GM06990 (cell line): ENCODE data around the gene STOX2.

Experiments used
- DNase-seq: peaks from one replicate; pipeline ENCODE4 v3.0.0-alpha.2; 2011; ENCODE audit not compliant: insufficient read length; ENCODE audit errors: extremely low read depth
- H3K27me3 ChIP-seq: replicated peaks from 2 replicates; pipeline ENCODE4 v1.6.0; 2011; ENCODE audit warnings: low read length; ENCODE audit not compliant: control insufficient read depth, insufficient read depth
- H3K36me3 ChIP-seq: 2 replicates; pipeline ENCODE4 v1.5.1; 2011; ENCODE audit warnings: low read length; ENCODE audit not compliant: control insufficient read depth, insufficient read depth
- H3K4me3 ChIP-seq: replicated peaks from 2 replicates; pipeline ENCODE4 v1.5.1; 2011; ENCODE audit warnings: low read depth, mild to moderate bottlenecking, control low read depth, low read length
- CTCF ChIP-seq: IDR thresholded peaks from 2 replicates; pipeline ENCODE4 v1.5.1; 2011; ENCODE audit warnings: low read length, control low read depth, mild to moderate bottlenecking, inconsistent platforms; ENCODE audit not compliant: insufficient read depth, poor library complexity, severe bottlenecking

Gene STOX2

GRCh38 chr4:183986291-183986970 is 81.3 kb downstream of the STOX2 start:
- no peak for DNase-seq
- Histone ChIP-seq H3K4me3 (no peak overlapping the region), H3K27me3 (no peaks in the 10 kb centered on the region), H3K36me3 (no peaks in the 10 kb centered on the region)
- no peak for TF ChIP-seq CTCF

- DNase-seq, result no peak
- TF ChIP-seq CTCF, result no peak
- Histone ChIP-seq H3K27me3 (no peaks in the 10 kb centered on the region), H3K36me3 (no peaks in the 10 kb centered on the region), H3K4me3 (no peak overlapping the region)
Measured at GRCh38 chr4:183986971-183987946, 82.2 kb downstream of the STOX2 start.

- Histone ChIP-seq H3K27me3 (no peaks in the 10 kb centered on the region), H3K4me3 (no peak overlapping the region), H3K36me3 (no peaks in the 10 kb centered on the region)
- no peak for TF ChIP-seq CTCF
- no peak for DNase-seq
Measured at GRCh38 chr4:183987987-183988392, 82.9 kb downstream of the STOX2 start.

GRCh38 chr4:183988874-183989273 is 83.8 kb downstream of the STOX2 start:
- Histone ChIP-seq H3K36me3 (no peaks in the 10 kb centered on the region), H3K27me3 (no peaks in the 10 kb centered on the region), H3K4me3 (no peak overlapping the region)
- TF ChIP-seq CTCF, result no peak
- no peak for DNase-seq

- Histone ChIP-seq H3K4me3 (no peak overlapping the region), H3K27me3 (no peaks in the 10 kb centered on the region), H3K36me3 (no peaks in the 10 kb centered on the region)
- no peak for DNase-seq
- TF ChIP-seq CTCF, result no peak
Measured at GRCh38 chr4:183989461-183989860, 84.4 kb downstream of the STOX2 start.
